GM19025 (cell line): ENCODE results near the gene FOXP3.

Experiments
- ATAC-seq: cut with Tn5 transposase; IDR thresholded peaks from one replicate; pipeline ENCODE4 v1.9.1; 2021; ENCODE audit warnings: mild to moderate bottlenecking, low read depth, moderate library complexity; ENCODE audit not compliant: unreplicated experiment

FOXP3 gene

DNA sequence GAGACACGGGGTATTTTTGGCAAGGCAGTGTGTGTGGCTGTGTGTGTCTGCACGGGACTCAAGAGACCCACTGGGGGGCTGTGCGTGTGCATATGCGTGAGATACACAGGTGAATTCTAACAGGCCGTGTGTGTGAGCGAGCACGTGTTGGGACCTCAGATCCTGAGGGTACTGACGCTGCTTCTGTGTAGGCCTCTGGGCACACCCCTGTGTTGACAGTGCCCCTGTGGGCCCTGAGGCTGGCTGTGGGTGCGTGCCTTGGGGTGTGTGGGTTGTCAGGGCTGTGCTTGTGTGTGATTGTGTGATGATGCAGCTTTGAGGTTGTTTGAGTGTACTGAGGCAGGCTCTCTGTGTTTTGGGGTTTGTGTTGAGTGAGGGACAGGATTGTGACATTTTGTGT is 13.9 kb downstream of the FOXP3 start:
- no peak for ATAC-seq

DNA sequence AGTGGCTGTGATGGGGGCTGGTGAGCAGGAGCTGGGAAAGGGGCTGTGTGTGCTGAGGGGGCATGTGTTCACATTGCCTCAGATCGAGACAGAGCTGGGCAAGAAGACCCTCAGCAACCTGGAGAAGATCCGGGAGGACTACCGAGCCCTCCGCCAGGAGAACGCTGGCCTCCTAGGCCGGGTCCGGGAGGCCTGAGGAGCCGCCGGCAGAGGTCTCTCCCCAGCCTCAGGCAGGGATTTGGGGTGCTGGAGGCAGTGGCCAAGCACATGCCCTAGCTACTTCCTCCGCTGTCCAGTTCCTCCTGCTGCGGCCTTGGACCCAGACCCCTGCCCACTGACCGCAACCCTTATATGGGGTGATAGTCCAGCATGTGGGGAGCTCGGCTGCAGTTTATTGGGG is 14.4 kb downstream of the FOXP3 start:
- ATAC-seq, result no peak

DNA sequence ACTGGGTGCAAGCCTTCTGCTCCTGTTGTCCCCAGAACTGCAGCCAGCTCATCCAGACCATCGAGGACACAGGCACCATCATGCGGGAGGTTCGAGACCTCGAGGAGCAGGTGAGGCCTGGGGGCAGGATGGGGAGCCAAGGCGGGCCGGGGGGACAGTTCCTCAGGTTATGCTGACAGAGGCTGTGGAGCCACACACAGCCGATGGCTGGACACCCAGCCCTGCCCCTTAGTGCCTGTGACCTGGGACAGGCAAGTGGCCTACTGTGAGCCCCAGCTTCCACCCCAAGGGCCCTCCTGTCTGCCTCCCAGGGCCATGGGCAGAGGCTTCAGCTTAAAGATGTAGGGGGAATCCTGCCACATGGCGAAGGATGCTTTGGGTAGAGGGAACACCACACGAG is 14.9 kb downstream of the FOXP3 start:
- ATAC-seq, result no peak

DNA sequence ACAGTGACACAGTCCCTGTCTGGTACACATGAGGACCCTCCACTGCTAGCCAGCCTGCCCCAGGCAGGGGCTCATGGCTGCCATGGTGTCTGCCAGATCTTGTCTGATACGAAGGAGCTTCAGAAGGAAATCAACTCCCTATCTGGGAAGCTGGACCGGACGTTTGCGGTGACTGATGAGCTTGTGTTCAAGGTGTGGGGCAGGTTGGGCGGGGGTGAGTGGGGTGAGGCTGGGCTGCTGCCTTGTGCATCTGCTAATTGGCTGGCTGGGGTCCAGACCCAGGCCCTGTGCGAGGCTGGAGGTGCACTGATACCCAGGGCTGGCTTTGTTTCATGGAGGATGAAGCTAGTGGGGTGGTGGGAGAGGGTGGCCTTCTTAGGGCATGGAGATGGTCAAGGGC is 15.4 kb downstream of the FOXP3 start:
- ATAC-seq, result no peak

DNA sequence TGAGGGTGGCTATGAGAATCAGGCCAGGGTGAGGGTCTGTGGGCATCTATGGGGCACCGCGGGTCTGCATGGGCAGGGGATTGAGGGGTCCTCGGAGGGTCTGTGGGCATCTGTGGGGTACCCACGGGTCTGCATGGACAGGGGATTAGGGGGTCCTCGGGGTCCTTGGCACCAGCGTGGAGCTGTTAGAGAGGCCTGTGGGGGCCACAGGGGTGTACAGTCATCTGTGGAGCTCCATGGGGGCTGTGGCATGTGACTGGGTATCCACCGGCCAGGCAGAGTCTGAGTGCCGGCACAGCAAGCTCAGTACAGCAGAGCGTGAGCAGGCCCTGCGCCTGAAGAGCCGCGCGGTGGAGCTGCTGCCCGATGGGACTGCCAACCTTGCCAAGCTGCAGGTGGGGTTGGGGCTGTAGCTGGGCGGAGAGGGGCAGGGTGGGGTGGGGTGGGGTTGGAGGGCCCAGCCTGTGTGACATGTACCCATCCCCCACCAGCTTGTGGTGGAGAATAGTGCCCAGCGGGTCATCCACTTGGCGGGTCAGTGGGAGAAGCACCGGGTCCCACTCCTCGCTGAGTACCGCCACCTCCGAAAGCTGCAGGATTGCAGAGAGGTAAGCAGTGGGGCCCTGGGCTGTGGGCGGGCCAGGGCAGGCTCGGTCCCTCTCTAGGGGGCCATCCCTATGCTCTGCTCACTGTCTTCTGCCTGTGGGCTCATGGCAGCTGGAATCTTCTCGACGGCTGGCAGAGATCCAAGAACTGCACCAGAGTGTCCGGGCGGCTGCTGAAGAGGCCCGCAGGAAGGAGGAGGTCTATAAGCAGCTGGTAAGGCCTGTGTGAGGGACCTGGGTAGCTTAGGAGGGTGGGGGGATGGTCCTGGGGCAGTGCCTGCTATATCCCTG is 16.3 kb downstream of the FOXP3 start:
- ATAC-seq, result no peak

DNA sequence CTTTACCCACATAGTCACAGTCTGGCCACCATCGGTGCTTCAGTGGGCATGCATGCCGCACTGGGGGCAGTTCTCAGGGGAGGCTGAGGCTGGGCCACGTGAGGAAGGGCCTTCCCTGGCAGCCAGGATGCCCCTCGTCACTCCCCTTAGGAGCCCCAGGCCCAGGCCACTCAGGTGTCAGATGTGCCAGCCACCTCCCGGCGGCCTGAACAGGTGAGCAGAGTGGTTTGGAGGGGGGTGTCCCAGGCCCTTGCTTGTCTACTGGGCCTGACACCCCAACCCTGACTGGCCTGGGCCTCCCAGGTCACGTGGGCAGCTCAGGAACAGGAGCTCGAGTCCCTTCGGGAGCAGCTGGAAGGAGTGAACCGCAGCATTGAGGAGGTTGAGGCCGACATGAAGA is 17.2 kb downstream of the FOXP3 start:
- ATAC-seq, result no peak

DNA sequence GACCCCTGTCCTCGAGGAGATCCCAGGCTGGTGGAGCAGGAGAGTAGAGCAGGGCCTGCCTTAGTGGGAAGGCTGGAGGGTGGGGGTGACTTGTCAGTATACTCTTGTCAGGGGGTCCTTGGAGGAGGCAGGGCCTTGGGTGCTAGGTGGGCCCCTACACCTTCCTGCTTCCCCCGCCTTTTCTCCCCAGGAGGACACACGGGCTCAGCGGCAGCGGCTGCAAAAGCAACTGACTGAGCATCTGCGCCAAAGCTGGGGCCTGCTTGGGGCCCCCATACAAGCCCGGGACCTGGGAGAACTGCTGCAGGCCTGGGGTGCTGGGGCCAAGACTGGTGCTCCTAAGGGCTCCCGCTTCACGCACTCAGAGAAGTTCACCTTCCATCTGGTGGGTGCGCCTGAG is 18.0 kb downstream of the FOXP3 start:
- no peak for ATAC-seq

DNA sequence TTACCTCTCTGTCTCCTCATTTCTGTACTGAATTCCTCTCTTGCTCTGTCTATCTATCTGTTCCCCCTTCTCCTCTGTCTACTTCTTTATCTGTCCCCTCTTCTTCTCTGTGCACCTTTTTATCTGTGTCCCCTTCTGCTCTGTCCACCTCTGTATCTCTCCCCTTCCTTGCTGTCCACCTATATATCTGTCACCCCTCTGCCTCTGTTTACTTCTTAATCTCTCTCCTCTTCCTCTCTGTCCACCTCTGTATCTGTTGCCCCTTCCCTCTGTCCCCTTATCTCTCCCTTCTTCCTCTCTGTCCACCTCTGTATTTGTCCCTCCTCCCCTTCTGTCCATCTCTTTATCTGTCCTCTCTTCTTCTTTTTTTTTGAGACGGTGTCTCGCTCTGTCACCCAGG is 20.3 kb downstream of the FOXP3 start:
- ATAC-seq, result no peak

DNA sequence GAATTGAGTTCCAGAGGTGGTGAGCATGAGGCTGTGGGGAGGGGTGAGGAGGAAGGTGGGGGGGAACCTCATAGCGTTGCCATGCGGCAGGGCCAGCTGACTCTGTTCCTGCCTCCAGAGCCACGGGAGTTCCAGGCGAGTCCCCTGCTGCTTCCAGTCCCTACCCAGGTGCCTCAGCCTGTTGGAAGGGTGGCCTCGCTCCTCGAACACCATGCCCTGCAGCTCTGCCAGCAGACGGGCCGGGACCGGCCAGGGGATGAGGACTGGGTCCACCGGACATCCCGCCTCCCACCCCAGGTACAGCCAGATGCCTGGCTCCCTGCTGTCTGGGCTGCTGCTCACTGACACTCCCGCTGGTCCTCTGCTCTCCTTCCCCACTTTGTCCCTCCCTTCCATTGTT is 21.3 kb downstream of the FOXP3 start:
- ATAC-seq, result no peak

DNA sequence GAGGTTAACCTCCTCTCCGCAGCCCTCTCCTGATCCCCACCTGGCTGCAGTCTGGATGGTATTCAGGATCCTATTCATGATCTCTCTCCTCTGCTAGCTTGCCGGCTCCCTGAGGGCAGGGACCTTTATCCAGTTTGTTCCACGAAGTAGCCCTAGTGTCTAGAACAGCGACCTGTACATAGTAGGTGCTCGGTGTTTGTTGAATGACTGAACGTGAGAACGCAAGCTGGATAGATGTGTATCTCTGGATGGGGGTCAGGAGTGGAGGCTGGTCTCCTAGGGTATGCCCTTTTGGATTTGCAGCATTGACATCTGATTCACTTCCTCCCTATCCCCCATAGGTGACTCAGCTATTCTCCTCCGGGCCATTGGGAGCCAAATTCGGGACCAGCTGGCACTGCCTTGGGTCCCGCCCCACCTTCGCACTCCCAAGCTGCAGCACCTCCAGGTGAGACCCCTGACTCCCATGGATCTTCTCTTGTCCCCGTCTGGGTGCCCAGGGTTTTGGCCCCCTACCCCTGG is 21.9 kb downstream of the FOXP3 start:
- ATAC-seq, result no peak

DNA sequence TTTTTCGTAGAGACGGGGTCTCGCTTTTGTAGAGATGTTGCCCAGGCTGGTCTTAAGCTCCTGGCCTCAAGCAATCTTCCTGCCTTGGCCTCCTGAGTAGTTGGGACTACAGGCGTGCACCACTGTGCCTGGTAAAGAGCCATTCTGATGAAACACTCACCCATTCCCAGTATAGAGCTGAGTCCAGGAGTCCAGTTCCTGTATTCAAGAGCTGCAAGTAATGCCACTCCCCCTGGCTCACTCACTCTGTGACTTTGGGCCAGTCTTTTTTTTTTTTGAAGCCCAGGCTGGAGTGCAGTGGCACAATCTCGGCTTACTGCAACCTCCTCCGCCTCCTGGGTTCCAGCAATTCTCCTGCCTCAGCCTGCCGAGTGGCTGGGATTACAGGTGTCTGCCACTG is 25.8 kb downstream of the FOXP3 start:
- no peak for ATAC-seq

DNA sequence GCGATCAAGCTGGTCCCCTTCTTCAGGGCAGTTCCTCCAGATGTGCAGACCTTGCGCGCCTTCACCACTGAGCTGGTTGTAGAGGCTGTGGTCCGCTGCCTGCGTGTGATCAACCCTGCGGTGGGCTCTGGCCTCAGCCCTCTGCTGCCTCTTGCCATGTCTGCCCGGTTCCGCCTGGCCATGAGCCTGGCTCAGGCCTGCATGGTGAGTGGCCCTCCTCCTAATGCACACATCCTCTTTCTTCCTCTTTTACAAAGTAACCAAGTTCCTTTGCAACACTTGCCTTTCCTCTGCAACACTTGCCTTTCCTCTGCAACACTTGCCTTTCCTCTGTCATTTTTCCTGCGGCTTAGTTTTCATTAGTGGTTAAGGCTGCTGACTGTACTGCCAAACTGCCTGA is 27.4 kb downstream of the FOXP3 start:
- ATAC-seq, result no peak

DNA sequence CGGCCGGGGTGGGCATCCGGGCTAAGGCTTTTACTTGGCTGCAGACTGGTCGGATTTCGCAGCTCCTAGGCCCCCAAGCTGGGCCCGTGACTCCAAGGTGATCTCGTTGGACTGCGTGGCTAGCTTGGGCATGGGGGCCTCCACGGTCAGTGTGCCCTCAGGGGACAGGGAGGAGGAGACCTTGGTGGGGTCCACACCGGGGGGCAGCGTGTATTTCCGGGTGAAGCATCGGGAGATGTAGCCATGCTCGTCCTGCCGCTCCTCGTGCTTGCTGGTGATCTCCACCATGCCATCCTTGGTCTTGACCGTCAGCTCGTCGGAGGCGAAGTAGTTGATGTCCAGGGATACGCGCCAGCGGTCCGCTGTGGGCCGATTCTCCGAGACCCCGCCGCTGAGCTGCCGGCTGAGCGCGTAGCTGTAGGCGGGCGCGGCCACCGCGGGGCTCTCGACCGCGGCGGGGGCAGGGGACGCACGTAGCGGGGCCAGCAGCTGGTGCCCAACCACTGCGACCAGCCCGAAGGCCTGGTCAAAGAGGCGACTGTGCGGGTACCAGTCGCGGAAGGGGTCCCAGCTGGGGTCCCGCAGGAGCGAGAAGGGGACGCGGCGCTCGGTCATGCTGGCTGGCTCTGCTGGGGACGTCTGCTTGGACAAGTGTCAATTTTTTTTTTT is 30.5 kb downstream of the FOXP3 start:
- ATAC-seq, result no peak

DNA sequence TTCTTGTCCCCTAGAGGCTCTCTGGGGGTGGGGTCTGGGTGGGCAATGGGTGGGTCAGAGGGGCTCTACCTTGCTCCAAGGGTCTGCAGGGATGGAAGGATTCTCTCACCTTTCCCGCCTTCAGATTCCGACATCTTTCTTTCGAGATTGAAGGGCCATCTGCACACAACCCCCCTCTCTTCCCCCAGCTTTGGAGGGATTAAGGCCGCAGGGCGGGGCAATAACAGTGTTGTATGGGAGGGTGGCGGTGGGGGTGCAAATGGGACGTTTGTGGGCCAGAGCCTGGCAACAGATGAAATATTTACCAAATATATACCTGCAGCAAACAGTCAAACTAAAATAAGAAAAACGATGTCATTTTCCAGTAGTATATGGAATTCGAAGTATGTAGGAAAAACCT is 31.3 kb downstream of the FOXP3 start, which contains the start of gene CACNA1F:
TSS of gene CACNA1F (minus strand) at position 165 of the 400 bp plus-strand sequence. CDS start at position 134, 31 bp downstream.
- ATAC-seq, result no peak

DNA sequence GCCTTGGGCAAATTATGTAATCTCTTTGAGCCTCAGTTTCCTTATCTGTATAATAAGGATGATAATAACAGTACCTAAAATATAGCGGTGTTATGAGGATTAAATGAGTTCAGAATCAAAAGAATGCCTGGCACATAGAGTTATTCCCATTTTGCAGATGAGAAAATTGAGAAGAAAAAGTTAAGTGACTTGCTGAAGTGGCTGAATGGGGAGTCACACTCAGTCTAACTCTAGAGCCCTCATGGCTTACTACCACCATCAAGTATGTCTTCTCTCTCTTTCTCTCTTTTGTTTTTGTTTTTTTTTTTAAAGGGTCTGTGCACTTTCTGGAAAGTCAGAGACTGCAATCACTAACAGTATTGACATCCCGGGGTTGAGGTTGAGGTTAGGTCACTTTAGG is 32.0 kb downstream of the FOXP3 start:
- no peak for ATAC-seq

DNA sequence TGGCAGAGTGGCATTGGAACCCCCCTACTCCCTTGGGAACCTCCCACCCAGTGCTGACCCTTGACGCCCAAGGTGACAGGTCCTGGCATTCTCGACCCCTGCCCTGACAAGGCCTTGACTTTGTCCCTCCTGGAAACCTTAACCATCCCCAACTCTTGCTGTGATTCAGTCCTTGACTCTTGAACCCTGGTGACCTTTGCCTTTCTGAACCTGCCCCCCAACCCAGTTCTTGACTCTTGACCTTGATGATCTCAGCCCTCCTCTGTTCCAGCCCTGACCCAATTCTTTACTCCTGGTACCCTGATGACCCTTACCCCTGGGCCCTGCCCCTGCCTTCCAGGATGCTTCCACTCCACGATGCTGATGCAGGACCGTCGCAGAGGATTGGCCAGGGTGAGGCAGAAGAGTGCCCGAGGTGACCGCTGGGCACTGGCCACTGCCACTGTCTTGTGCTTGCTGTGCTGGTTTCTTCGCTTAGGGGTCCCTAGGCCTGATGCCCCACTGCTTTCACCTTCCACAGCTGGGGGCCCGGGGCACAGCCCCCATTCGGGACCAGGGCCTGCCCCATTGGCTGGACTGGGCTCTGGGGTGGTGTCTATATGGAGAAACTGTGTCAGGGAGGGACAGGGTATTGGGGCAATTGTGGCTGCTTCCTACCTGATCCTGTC is 33.0 kb downstream of the FOXP3 start:
- no peak for ATAC-seq

DNA sequence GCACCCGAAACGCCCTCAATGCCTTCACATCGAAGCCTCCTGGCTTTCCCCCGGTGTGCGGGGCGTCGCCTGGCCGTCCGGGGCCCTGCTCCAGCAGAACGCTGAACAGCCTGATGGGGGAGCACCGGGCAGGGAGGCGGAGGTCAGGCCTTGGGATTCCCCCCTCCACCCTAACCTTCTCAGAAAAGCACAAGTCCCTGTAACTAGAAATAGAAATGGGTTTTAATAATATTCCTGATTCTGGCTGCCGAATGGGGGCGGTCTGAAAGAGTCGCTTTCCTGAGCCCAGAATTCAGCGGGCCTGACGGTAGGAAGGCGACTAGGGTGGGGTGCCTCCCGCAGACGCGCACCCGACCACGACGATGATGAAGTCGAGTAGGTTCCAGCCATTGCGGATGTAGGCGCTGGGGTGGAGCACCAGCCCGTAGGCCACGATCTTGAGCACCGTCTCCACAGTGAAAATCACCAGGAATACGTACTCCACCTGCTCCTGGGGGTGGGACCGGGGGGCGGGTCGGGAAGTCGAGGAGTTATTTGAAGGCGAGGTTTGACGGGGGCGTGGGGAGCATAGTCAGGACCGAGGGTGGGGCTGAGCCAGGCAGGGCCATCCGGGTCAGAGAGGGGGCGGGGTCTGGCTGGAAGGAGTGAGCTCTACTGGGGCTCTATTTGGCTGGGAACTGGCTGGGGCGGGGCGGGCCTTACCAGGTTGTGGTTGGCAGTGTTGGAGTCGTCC is 33.8 kb downstream of the FOXP3 start:
- peak; percentile 40 for ATAC-seq

DNA sequence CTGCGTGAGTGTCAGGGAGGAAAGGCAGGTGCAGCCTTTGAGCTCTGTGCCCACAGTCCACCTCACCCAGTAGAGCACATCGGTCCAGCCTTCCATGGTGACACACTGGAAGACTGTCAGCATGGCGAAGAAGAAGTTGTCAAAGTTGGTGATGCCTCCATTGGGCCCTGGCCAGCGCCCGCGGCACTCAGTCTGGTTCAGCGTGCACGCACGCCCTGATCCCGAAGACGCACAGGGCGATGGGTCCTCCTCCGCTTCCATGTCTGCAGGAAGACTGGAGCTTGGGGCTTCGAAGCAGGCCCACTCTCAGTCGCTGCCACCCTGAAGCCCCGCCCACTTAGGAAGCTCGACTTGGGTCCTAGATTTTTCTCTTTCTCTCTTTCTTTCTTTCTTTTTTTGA is 36.3 kb downstream of the FOXP3 start:
- no peak for ATAC-seq

DNA sequence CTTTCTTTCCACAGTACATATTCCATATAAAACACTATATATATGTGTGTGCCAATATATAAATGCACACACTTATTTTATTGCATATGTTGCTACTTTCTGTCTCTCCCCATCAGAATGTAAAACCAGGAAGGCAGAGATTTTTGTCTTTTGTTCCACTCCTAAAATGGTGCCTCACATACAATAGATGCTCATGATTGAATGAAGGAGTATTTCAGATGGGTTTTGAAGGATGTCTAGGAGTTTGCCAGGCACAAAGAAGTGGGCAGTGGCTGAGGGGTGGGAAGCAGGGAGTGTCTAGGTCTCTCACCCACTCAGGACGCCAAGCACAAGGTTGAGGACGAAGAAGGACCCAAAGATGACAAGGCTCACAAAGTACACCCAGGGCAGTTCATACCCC is 36.8 kb downstream of the FOXP3 start:
- ATAC-seq, result no peak

DNA sequence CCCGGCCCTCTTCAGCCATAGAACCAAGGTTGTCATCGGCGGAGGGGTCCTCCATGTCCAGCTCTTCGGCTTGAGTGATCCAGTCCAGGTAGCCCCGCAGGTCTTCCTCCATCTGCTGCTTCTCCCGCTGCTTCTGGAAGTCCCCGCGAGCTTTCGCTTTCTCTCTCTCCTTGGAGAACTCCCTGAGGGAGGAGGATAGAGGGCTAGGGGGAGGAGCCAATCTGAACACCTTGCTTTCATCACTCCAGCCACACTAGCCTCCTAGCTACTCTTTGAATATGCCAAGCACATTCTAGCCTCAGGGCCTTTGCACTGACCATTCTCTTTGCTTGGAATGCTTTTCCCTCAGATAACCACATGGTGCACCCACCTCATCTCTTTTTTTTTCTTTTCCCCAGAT is 37.6 kb downstream of the FOXP3 start:
- no peak for ATAC-seq

DNA sequence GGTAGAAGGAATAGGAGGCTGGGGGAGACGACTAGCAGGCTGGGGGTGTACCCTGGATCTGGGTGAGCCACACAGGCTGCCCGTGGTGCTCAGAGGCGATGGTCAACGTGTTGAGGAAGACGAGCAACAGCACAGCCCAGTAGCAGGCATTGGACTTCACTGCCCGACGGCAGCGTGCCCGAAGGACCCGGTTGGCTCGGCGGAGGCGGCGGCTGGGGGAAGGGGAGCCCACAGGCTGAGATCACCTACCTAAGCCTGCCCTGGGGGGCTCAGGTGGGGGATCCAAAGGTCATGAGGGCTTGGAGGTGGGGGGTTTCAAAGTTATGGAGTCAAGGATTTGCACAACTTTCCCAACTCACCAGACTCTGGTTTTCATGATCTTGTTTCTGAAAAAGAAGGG is 38.7 kb downstream of the FOXP3 start:
- ATAC-seq, result no peak
